RWPE1 (cell line): ENCODE results near the gene NFATC1.

ENCODE experiments used
- CTCF ChIA-PET: fragments of 350-600 bp; sonication (Branson Sonifier 250); formaldehyde crosslinking; extraction: SDS; loops from one replicate; lab custom pipeline; 2021; lab: Yijun Ruan, JAX
- POLR2A ChIA-PET: fragments of 400-600 bp; formaldehyde crosslinking; extraction: SDS; loops from one replicate; lab custom pipeline; 2020; ENCODE audit warnings: antibody characterized with exemption; ENCODE audit not compliant: low non-redundant PET; lab: Yijun Ruan, JAX
- DNase-seq: peaks from one replicate; pipeline ENCODE4 v3.0.0; 2012; ENCODE audit warnings: low spot score
- H3K27ac ChIP-seq: fragments of 450-650 bp; 2 replicates; pipeline ENCODE4 v1.5.1; 2017
- CTCF ChIP-seq: fragments of 450-650 bp; conservative IDR thresholded peaks from 2 replicates; pipeline ENCODE4 v1.5.1; 2017; ENCODE audit warnings: low read depth, mild to moderate bottlenecking

NFATC1 gene

GRCh38 chr18:79382681-79383387 lies 12.9 kb upstream of the NFATC1 start:
- ChIA-PET POLR2A (no interaction called here), CTCF (no interaction called here)
- no peak overlapping the region for H3K27ac ChIP-seq
- TF ChIP-seq CTCF = no peak
- DNase-seq = no peak

GRCh38 chr18:79383388-79384056 lies 12.2 kb upstream of the NFATC1 start:
- ChIA-PET CTCF (no interaction called here), POLR2A (no interaction called here)
- DNase-seq = no peak
- H3K27ac ChIP-seq = no peak overlapping the region
- no peak for TF ChIP-seq CTCF

- ChIA-PET POLR2A (no interaction called here), CTCF (interaction anchor here (0.6 to 0.7 kb wide), 2 partner anchors 65 to 260 kb away, joined by 3 to 4 read pairs; no protein-coding TSS in a partner anchor)
- no peak overlapping the region for H3K27ac ChIP-seq
- TF ChIP-seq CTCF = no peak
- DNase-seq = no peak
These were observed 11.5 kb upstream of the NFATC1 start for GRCh38 chr18:79384151-79384807.

GRCh38 chr18:79384834-79385233 lies 10.9 kb upstream of the NFATC1 start:
- no peak for DNase-seq
- no peak for TF ChIP-seq CTCF
- CTCF ChIA-PET = interaction anchor here (0.6 kb wide), 1 partner anchor 65 kb away, joined by 4 read pairs; no protein-coding TSS in a partner anchor

GRCh38 chr18:79385326-79385707 lies 10.4 kb upstream of the NFATC1 start:
- POLR2A ChIA-PET = interaction anchor here (0.7 kb wide), 1 partner anchor 32 kb away, joined by 3 read pairs; no protein-coding TSS in a partner anchor
- DNase-seq = no peak
- H3K27ac ChIP-seq = no peak overlapping the region
- no peak for TF ChIP-seq CTCF
- CTCF ChIA-PET = no interaction called here

More at GRCh38 chr18:79384834-79385233, 10.9 kb upstream of the NFATC1 start:
- no peak overlapping the region for H3K27ac ChIP-seq
- POLR2A ChIA-PET = interaction anchor here (0.7 kb wide), 1 partner anchor 32 kb away, joined by 3 read pairs; no protein-coding TSS in a partner anchor

GRCh38 chr18:79385708-79386341 lies 9.9 kb upstream of the NFATC1 start:
- CTCF ChIA-PET = no interaction called here
- POLR2A ChIA-PET = no interaction called here
- H3K27ac ChIP-seq = no peak overlapping the region
- no peak for TF ChIP-seq CTCF
- no peak for DNase-seq
